IMR-90 (cell line): ENCODE results near the gene GPR107. TPM values are rescaled to one million over a fixed set of nuclear protein-coding genes. Genes with fewer than 3 reads are reported as not detected.
A peak's percentile ranks its signal among the peaks of the same experiment; 100 is the strongest.

ENCODE experiments used
- ATAC-seq: fragments of 200-7000 bp; cut with Tn5 transposase; 2 replicates; pipeline ENCODE4 v1.9.1; 2020; ENCODE audit warnings: low read depth, mild to moderate bottlenecking, moderate library complexity
- BruUV-seq: library from RNA; stranded (reverse); fragments of 400-500 nt; replicated peaks from 2 replicates; lab custom pipeline; 2021; lab: Mats Ljungman, UMichigan
- CTCF ChIA-PET: fragments of 300-600 bp; formaldehyde crosslinking; extraction: SDS; loops from one replicate; lab custom pipeline; 2021; ENCODE audit warnings: antibody characterized with exemption; lab: Yijun Ruan, JAX
- POLR2A ChIA-PET: fragments of 300-600 bp; sonication (Branson Sonifier 250); formaldehyde crosslinking; loops from one replicate; lab custom pipeline; 2022; ENCODE audit warnings: antibody characterized with exemption; ENCODE audit not compliant: unreplicated experiment; lab: Charles Lee
- DNase-seq: peaks from one replicate; pipeline ENCODE4 v3.0.0; 2013
- H2AFZ ChIP-seq: replicated peaks from 2 replicates; pipeline ENCODE3; 2013; ENCODE audit warnings: low read length, mild to moderate bottlenecking; ENCODE audit not compliant: poor library complexity
- H2AK5ac ChIP-seq: 2 replicates; pipeline ENCODE4 v1.6.1; 2013; ENCODE audit warnings: low read depth, low read length, inconsistent platforms
- H2AK9ac ChIP-seq: replicated peaks from 2 replicates; pipeline ENCODE3; 2013; ENCODE audit warnings: mild to moderate bottlenecking, low read depth, low read length, moderate library complexity; ENCODE audit not compliant: poor library complexity
- H2BK120ac ChIP-seq: 2 replicates; pipeline ENCODE4 v1.6.1; 2013; ENCODE audit warnings: low read depth, low read length, inconsistent platforms
- H2BK15ac ChIP-seq: 3 replicates; pipeline ENCODE4 v1.6.1; 2013; ENCODE audit warnings: low read depth, low read length, inconsistent platforms
- H2BK20ac ChIP-seq: 2 replicates; pipeline ENCODE4 v1.6.1; 2013; ENCODE audit warnings: low read depth, mild to moderate bottlenecking, inconsistent platforms, low read length, moderate library complexity
- H2BK5ac ChIP-seq: 2 replicates; pipeline ENCODE4 v1.6.1; 2013; ENCODE audit warnings: mild to moderate bottlenecking, low read depth, low read length, inconsistent platforms; ENCODE audit not compliant: poor library complexity, severe bottlenecking
- H3K14ac ChIP-seq: replicated peaks from 2 replicates; pipeline ENCODE4 v1.6.1; 2013; ENCODE audit warnings: low read depth, low read length, inconsistent platforms
- H3K18ac ChIP-seq: 2 replicates; pipeline ENCODE4 v1.6.1; 2013; ENCODE audit warnings: low read depth, low read length, control low read depth
- H3K23ac ChIP-seq: 2 replicates; pipeline ENCODE4 v1.6.1; 2013; ENCODE audit warnings: low read depth, low read length, inconsistent platforms
- H3K27ac ChIP-seq: 2 replicates; pipeline ENCODE4 v1.5.1; 2013; ENCODE audit warnings: mild to moderate bottlenecking, control low read depth, low read length; ENCODE audit not compliant: insufficient read depth
- H3K27me3 ChIP-seq: 2 replicates; pipeline ENCODE4 v1.6.1; 2013; ENCODE audit warnings: low read length; ENCODE audit not compliant: control insufficient read depth, insufficient read depth
- H3K36me3 ChIP-seq: 2 replicates; pipeline ENCODE4 v1.6.1; 2013; ENCODE audit warnings: low read length, mixed read lengths; ENCODE audit not compliant: control insufficient read depth, insufficient read depth
- H3K4ac ChIP-seq: 2 replicates; pipeline ENCODE4 v1.6.1; 2013; ENCODE audit warnings: low read depth, low read length, inconsistent platforms
- H3K4me1 ChIP-seq: 2 replicates; pipeline ENCODE4 v1.6.1; 2013; ENCODE audit warnings: low read length, mixed read lengths; ENCODE audit not compliant: control insufficient read depth, insufficient read depth
- H3K4me2 ChIP-seq: 2 replicates; pipeline ENCODE4 v1.6.1; 2013; ENCODE audit warnings: low read depth, mild to moderate bottlenecking, control low read depth, low read length, moderate library complexity
- H3K4me3 ChIP-seq: 2 replicates; pipeline ENCODE4 v1.5.1; 2013; ENCODE audit warnings: low read depth, mild to moderate bottlenecking, control low read depth, low read length, moderate library complexity; ENCODE audit not compliant: insufficient read depth
- H3K56ac ChIP-seq: 2 replicates; pipeline ENCODE4 v1.6.1; 2013; ENCODE audit warnings: low read length, inconsistent platforms; ENCODE audit not compliant: insufficient read depth; ENCODE audit errors: extremely low read depth
- H3K79me1 ChIP-seq, 2 experiments: 2 replicates each; pipeline ENCODE4 v1.6.1; 2013; ENCODE audit warnings: low read length in 2 of 2, inconsistent platforms in 1 of 2, low read depth in 1 of 2
- H3K9ac ChIP-seq: 2 replicates; pipeline ENCODE4 v1.6.1; 2013; ENCODE audit warnings: low read depth, low read length, control low read depth
- H3K9me1 ChIP-seq: 2 replicates; pipeline ENCODE4 v1.6.1; 2013; ENCODE audit warnings: low read length, inconsistent platforms; ENCODE audit not compliant: insufficient read depth
- H3K9me3 ChIP-seq: 2 replicates; pipeline ENCODE4 v1.6.1; 2013; ENCODE audit warnings: low read length; ENCODE audit not compliant: control insufficient read depth, insufficient read depth
- H4K20me1 ChIP-seq: 2 replicates; pipeline ENCODE4 v1.6.1; 2013; ENCODE audit warnings: low read length, inconsistent platforms; ENCODE audit not compliant: insufficient read depth
- H4K5ac ChIP-seq: 2 replicates; pipeline ENCODE4 v1.6.1; 2013; ENCODE audit warnings: mild to moderate bottlenecking, low read depth, low read length, control low read depth
- H4K8ac ChIP-seq, 2 experiments: 2 replicates each; pipeline ENCODE4 v1.6.1; 2013; ENCODE audit warnings: low read depth in 2 of 2, low read length in 2 of 2, control low read depth in 1 of 2, inconsistent platforms in 1 of 2
- H4K91ac ChIP-seq: 2 replicates; pipeline ENCODE4 v1.6.1; 2013; ENCODE audit warnings: low read depth, low read length, inconsistent platforms; ENCODE audit not compliant: insufficient read depth
- CHD1 ChIP-seq: IDR thresholded peaks from 2 replicates; pipeline ENCODE4 v1.6.1; 2012; ENCODE audit warnings: low read depth, low read length, improper control_type of control experiment
- FOS ChIP-seq: fragments of 150-350 bp; IDR thresholded peaks from 2 replicates; pipeline ENCODE4 v1.6.1; 2016; ENCODE audit warnings: low read depth, low read length
- MAFK ChIP-seq: IDR thresholded peaks from 2 replicates; pipeline ENCODE4 v1.6.1; 2012; ENCODE audit warnings: low read depth, low read length, improper control_type of control experiment
- MAZ ChIP-seq: IDR thresholded peaks from 2 replicates; pipeline ENCODE4 v1.6.1; 2012; ENCODE audit warnings: low read depth, mild to moderate bottlenecking, low read length, improper control_type of control experiment, moderate library complexity, borderline replicate concordance
- RAD21 ChIP-seq: IDR thresholded peaks from 2 replicates; pipeline ENCODE4 v1.6.1; 2012; ENCODE audit warnings: low read length, improper control_type of control experiment
- RCOR1 ChIP-seq: IDR thresholded peaks from 2 replicates; pipeline ENCODE4 v1.6.1; 2012; ENCODE audit warnings: mild to moderate bottlenecking, low read length, improper control_type of control experiment; ENCODE audit not compliant: insufficient replicate concordance
- RFX5 ChIP-seq: IDR thresholded peaks from 2 replicates; pipeline ENCODE4 v1.8.0; 2012; ENCODE audit warnings: low read depth, mild to moderate bottlenecking, low read length, moderate library complexity
- WGBS, 2 experiments: methylation state at CpG; one replicate each; pipeline versions ENCODE4 v1.1.5 to v1.1.7; 2013; ENCODE audit warnings: missing lambda C conversion rate in 2 of 2; ENCODE audit not compliant: insufficient read length in 1 of 2; ENCODE audit errors: extremely low coverage in 2 of 2; 5-methylcytosine and 5-hydroxymethylcytosine counted together
- dilution Hi-C: fragments of 300-500 bp; cut with HindIII; formaldehyde crosslinking; loops from one replicate; pipeline ENCODE4 v1.14.3; 2018; ENCODE audit warnings: low sequenced_read_pairs; ENCODE audit not compliant: unreplicated experiment
- in situ Hi-C: fragments of 300-500 bp; cut with MboI; formaldehyde crosslinking; loops from 3 replicates; pipeline ENCODE4 v1.14.3; 2019; ENCODE audit warnings: low sequenced_read_pairs, inconsistent platforms, mixed read lengths
- intact Hi-C: fragments of 100-400 bp; cut with micrococcal nuclease; formaldehyde crosslinking; loops from 2 replicates; pipeline ENCODE4 v1.10.0; 2022
- polyA plus RNA-seq, 3 experiments: library from polyadenylated mRNA; depleted of rRNA; stranded (reverse); fragments of >200 nt; gene quantifications; 2 replicates each; pipeline ENCODE4 v1.2.3, GENCODE V29; 2012; ENCODE audit warnings: low replicate concordance in 1 of 3
- total RNA-seq: library from RNA; depleted of rRNA; stranded (reverse); fragments of >200 nt; gene quantifications from 2 replicates; pipeline ENCODE4 v1.2.3, GENCODE V29; 2012

Gene GPR107
- total and polyA plus RNA-seq, 2 of the 4 experiments (the other 2 are of a cell fraction), result 16.7 to 21.6 TPM

DNA sequence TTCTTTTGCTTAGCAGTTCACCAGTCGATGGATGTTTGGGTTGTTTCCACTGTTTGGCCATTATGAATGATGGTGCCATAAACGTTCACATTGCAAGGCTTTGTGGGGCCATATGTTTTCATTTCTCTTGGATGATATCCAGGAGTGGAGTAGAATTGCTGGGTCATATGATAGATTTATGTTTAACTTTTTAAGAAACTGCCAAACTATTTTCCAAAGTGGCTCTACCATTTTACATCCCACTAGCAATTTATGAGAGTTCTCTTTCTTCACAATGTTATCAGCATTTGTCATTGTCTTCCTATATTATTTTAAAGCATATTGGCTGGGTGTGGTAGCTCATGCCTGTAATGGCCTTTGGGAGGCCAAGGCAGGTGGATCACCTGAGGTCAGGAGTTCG, 5.2 kb downstream of the GPR107 start:
- Histone ChIP-seq H3K56ac (no peak overlapping the region), H3K4me3 (no peak overlapping the region), H3K79me1 (peaks cover 32 to 74% of the 10 kb centered on the region in 2 experiments), H2AFZ (no peak overlapping the region), H2BK20ac (no peak overlapping the region), H4K20me1 (peaks cover 28% of the 10 kb centered on the region; the same call in 1 of the 2 replicates), H3K9ac (no peak overlapping the region), H3K9me1 (peaks cover 4% of the 10 kb centered on the region; the same call in 1 of the 2 replicates), H3K4me2 (no peak overlapping the region), H2BK5ac (no peak overlapping the region), H2BK15ac (no peak overlapping the region), H4K5ac (no peak overlapping the region), H2AK9ac (no peak overlapping the region), H2BK120ac (no peak overlapping the region), H3K9me3 (no peaks in the 10 kb centered on the region), H3K23ac (no peak overlapping the region), H3K4ac (no peak overlapping the region), H3K27me3 (no peaks in the 10 kb centered on the region), H3K14ac (no peak overlapping the region), H4K8ac (no peak overlapping the region), H3K36me3 (peaks cover 1% of the 10 kb centered on the region), H2AK5ac (no peak overlapping the region), H3K27ac (no peak overlapping the region), H3K18ac (no peak overlapping the region), H4K91ac (no peak overlapping the region), H3K4me1 (no peaks in the 10 kb centered on the region)
- dilution Hi-C loops (no loop called here), in situ Hi-C loops (loop anchor here (25.0 kb wide), 1 partner anchor 172 kb away; no protein-coding TSS in a partner anchor), intact Hi-C loops (no loop called here)
- ATAC-seq, result no peak
- POLR2A ChIA-PET, result no interaction called here
- CTCF ChIA-PET, result interaction anchor here (0.6 to 1.1 kb wide), 4 partner anchors 9 to 765 kb away, joined by 3 to 4 read pairs (median 3); no protein-coding TSS in a partner anchor
- DNase-seq, result peak; percentile 59
- no CpG with 5 or more reads among the region's 3 CpGs for WGBS, 2 experiments
- TF ChIP-seq RAD21 (no peak), CHD1 (no peak), MAZ (no peak), RCOR1 (no peak), FOS (no peak), RFX5 (no peak), MAFK (no peak)
- BruUV-seq, result no TSS peak
